Measurements from ENCODE around the gene BEST3. TPM values are rescaled to one million over a fixed set of nuclear protein-coding genes. Genes with fewer than 3 reads are reported as not detected.

Gene BEST3
- total and polyA plus RNA-seq, 2 donors (not counting 3 experiments of a cell fraction or from before 2014, with no cell fraction given) = 0.12 to 0.18 TPM

GRCh38 chr12:69647178-69647577 is 51.9 kb downstream of the BEST3 start:
- FAIRE-seq (no peak), DNase-seq (ENCODE audit: low read depth, low spot score) (no peak)
- ChIA-PET CTCF (no interaction called here), POLR2A (no interaction called here)
- H3K9ac ChIP-seq (replicated peaks; ENCODE audit: extremely low read depth, insufficient read depth, low read length) = no peak overlapping the region
- no peaks in the 10 kb centered on the region for H3K4me1 ChIP-seq (ENCODE audit: control insufficient read depth, extremely low read depth, insufficient read depth, low read length)
- no peak overlapping the region for H3K4me3 ChIP-seq (replicated peaks in 1 of 3; ENCODE audit: insufficient read depth in 1 of 3, low read depth in 1 of 3, low read length in 3 of 3)
- intact Hi-C loops (cut with micrococcal nuclease) (no loop called here), dilution Hi-C loops (cut with MboI; ENCODE audit: extremely low pct_ligation_motif_present, low sequenced_read_pairs) (no loop called here)
- no peaks in the 10 kb centered on the region for H3K79me2 ChIP-seq (ENCODE audit: control insufficient read depth, insufficient read depth, low read length)
- H2AFZ ChIP-seq (ENCODE audit: low read depth, low read length) = no peak overlapping the region
- H3K27ac ChIP-seq (ENCODE audit: insufficient read depth, low read depth, low read length) = no peak overlapping the region
- H3K9me1 ChIP-seq (replicated peaks; ENCODE audit: control insufficient read depth, extremely low read depth, insufficient read depth, low read length) = no peaks in the 10 kb centered on the region
- TF ChIP-seq MAX (IDR thresholded peaks at IDR 0.05; ENCODE audit: insufficient read depth, insufficient read length) (no peak), FOS (IDR thresholded peaks at IDR 0.05; ENCODE audit: borderline replicate concordance, insufficient read depth, low read length) (no peak), POLR2AphosphoS5 (IDR thresholded peaks at IDR 0.05; ENCODE audit: insufficient read depth, low read depth, low read length) (no peak), POLR2A (IDR thresholded peaks at IDR 0.05; ENCODE audit: low read depth, low read length) (no peak)
- no peaks in the 10 kb centered on the region for H3K9me3 ChIP-seq (replicated peaks; ENCODE audit: control insufficient read depth, insufficient read depth, low read length)
- no peaks in the 10 kb centered on the region for H3K36me3 ChIP-seq (ENCODE audit: control insufficient read depth in 2 of 2, extremely low read depth in 1 of 2, insufficient read depth in 2 of 2, low read length in 2 of 2)
- BruUV-seq (replicated peaks) = no TSS peak
- no peak overlapping the region for H3K4me2 ChIP-seq (ENCODE audit: insufficient read depth, low read length)
- peaks cover 0 to 3% of the 10 kb centered on the region in 2 experiments for H3K27me3 ChIP-seq (ENCODE audit: control insufficient read depth in 2 of 2, insufficient read depth in 2 of 2, low read length in 2 of 2)
- H4K20me1 ChIP-seq (replicated peaks; ENCODE audit: control insufficient read depth, extremely low read depth, insufficient read depth, low read length) = no peaks in the 10 kb centered on the region

GRCh38 chr12:69645031-69645430 is 54.1 kb downstream of the BEST3 start:
- Histone ChIP-seq H3K27ac (ENCODE audit: insufficient read depth, low read depth, low read length) (no peak overlapping the region), H3K4me3 (replicated peaks in 1 of 3; ENCODE audit: insufficient read depth in 1 of 3, low read depth in 1 of 3, low read length in 3 of 3) (no peak overlapping the region), H3K4me1 (ENCODE audit: control insufficient read depth, extremely low read depth, insufficient read depth, low read length) (no peaks in the 10 kb centered on the region), H3K36me3 (ENCODE audit: control insufficient read depth in 2 of 2, extremely low read depth in 1 of 2, insufficient read depth in 2 of 2, low read length in 2 of 2) (no peaks in the 10 kb centered on the region), H3K9ac (replicated peaks; ENCODE audit: extremely low read depth, insufficient read depth, low read length) (no peak overlapping the region), H3K9me1 (replicated peaks; ENCODE audit: control insufficient read depth, extremely low read depth, insufficient read depth, low read length) (no peaks in the 10 kb centered on the region), H3K27me3 (ENCODE audit: control insufficient read depth in 2 of 2, insufficient read depth in 2 of 2, low read length in 2 of 2) (peaks cover 0 to 3% of the 10 kb centered on the region in 2 experiments), H3K4me2 (ENCODE audit: insufficient read depth, low read length) (no peak overlapping the region), H2AFZ (ENCODE audit: low read depth, low read length) (no peak overlapping the region), H3K79me2 (ENCODE audit: control insufficient read depth, insufficient read depth, low read length) (no peaks in the 10 kb centered on the region), H4K20me1 (replicated peaks; ENCODE audit: control insufficient read depth, extremely low read depth, insufficient read depth, low read length) (no peaks in the 10 kb centered on the region), H3K9me3 (replicated peaks; ENCODE audit: control insufficient read depth, insufficient read depth, low read length) (no peaks in the 10 kb centered on the region)
- ChIA-PET CTCF (interaction anchor here (1.3 to 1.4 kb wide), 2 partner anchors 22 to 287 kb away, joined by 3 to 4 read pairs; no protein-coding TSS in a partner anchor), POLR2A (no interaction called here)
- dilution Hi-C loops (cut with MboI; ENCODE audit: extremely low pct_ligation_motif_present, low sequenced_read_pairs) (no loop called here), intact Hi-C loops (cut with micrococcal nuclease) (no loop called here)
- no peak for TF ChIP-seq JUN (IDR thresholded peaks at IDR 0.05; ENCODE audit: borderline replicate concordance, insufficient read depth, insufficient read length, low read depth)
- no peak for TF ChIP-seq CTCF (IDR thresholded peaks at IDR 0.05; ENCODE audit: extremely low read depth in 1 of 2, insufficient read depth in 1 of 2, low read depth in 1 of 2, low read length in 2 of 2)
- TF ChIP-seq MYC (IDR thresholded peaks at IDR 0.05; ENCODE audit: low read depth, low read length) = no peak
- no peak for TF ChIP-seq MAX (IDR thresholded peaks at IDR 0.05; ENCODE audit: insufficient read depth, insufficient read length)
- no peak for TF ChIP-seq FOS (IDR thresholded peaks at IDR 0.05; ENCODE audit: borderline replicate concordance, insufficient read depth, low read length)
- no peak for TF ChIP-seq POLR2AphosphoS5 (IDR thresholded peaks at IDR 0.05; ENCODE audit: insufficient read depth, low read depth, low read length)
- TF ChIP-seq EZH2 (IDR thresholded peaks at IDR 0.05; ENCODE audit: borderline replicate concordance, low read depth, low read length, severe bottlenecking) = no peak
- no peak for TF ChIP-seq POLR2A (IDR thresholded peaks at IDR 0.05; ENCODE audit: low read depth, low read length)
- TF ChIP-seq GATA2 (IDR thresholded peaks at IDR 0.05; ENCODE audit: insufficient read depth, insufficient read length, low read depth, low read length) = no peak
- DNase-seq (ENCODE audit: low read depth, low spot score) = no peak
- FAIRE-seq = no peak
- no TSS peak for BruUV-seq (replicated peaks)
